ENCODE results near the gene GPR150. TPM values are rescaled to one million over a fixed set of nuclear protein-coding genes. Genes with fewer than 3 reads are reported as not detected.
A peak's percentile ranks its signal among the peaks of the same experiment; 100 is the strongest.

Gene GPR150
- total and polyA plus RNA-seq, 10 of the 15 experiments (the other 5 are each of a cell fraction or from before 2014, with no cell fraction given) = 0.08 to 1.1 (median 0.37) TPM; not detected in 1

- TSS peak; percentile 78 for BruUV-seq (replicated peaks)
- Histone ChIP-seq H3K27me3 (replicated peaks in 1 of 2; ENCODE audit: control insufficient read depth in 2 of 2, insufficient read depth in 2 of 2, low read length in 1 of 2) (peaks cover 0 to 2% of the 10 kb centered on the region in 2 experiments; a peak in 1 of 4 replicates), H3K4me1 (ENCODE audit: control insufficient read depth, insufficient read depth, low read length) (peaks cover 19% of the 10 kb centered on the region), H3K79me2 (ENCODE audit: control insufficient read depth, insufficient read depth, low read length) (peaks cover 3% of the 10 kb centered on the region; the same call in 1 of the 2 replicates), H2AFZ (ENCODE audit: control insufficient read depth, low read depth, low read length) (no peak overlapping the region; the same call in 1 of the 2 replicates), H3K4me2 (ENCODE audit: control insufficient read depth, insufficient read depth) (peak overlapping the region; percentile 95; the same call in 1 of the 2 replicates), H3K4me3 (peak overlapping the region; percentile 62; the same call in 1 of the 2 replicates), H3K9ac (ENCODE audit: control insufficient read depth, insufficient read depth, low read length) (no peak overlapping the region), H3K9me3 (replicated peaks; ENCODE audit: control insufficient read depth, insufficient read depth, low read length) (no peaks in the 10 kb centered on the region), H3K27ac (ENCODE audit: control insufficient read depth, insufficient read depth) (no peak overlapping the region), H4K20me1 (ENCODE audit: control insufficient read depth, insufficient read depth) (no peaks in the 10 kb centered on the region), H3K36me3 (ENCODE audit: control insufficient read depth in 2 of 2, insufficient read depth in 2 of 2, low read length in 1 of 2) (no peaks in the 10 kb centered on the region)
- RAD21 ChIA-PET (ENCODE audit: unreplicated experiment) = interaction anchor here (0.9 to 1.9 kb wide), 4 partner anchors 20 to 219 kb away, joined by 3 to 7 read pairs (median 5); no protein-coding TSS in a partner anchor
- intact Hi-C loops (cut with micrococcal nuclease; ENCODE audit: unreplicated experiment) (no loop called here), in situ Hi-C loops (cut with MboI) (no loop called here)
- ATAC-seq = no peak
- POLR2A ChIA-PET = interaction anchor here (0.9 kb wide), 1 partner anchor 30 kb away, joined by 3 read pairs; no protein-coding TSS in a partner anchor
- WGBS (ENCODE audit: insufficient coverage, insufficient replicate concordance, low lambda C conversion rate, missing lambda C conversion rate) = 50% methylated on average over 8 of the region's 8 CpGs
- DNase-seq (ENCODE audit: low read depth, low spot score) = no peak
- SMC1A ChIA-PET (ENCODE audit: uncharacterized antibody, unreplicated experiment) = interaction anchor here (0.7 to 2.7 kb wide), 8 partner anchors 9 to 227 kb away, joined by 3 to 14 read pairs (median 4); partner anchors contain the start of gene RFESD
- CTCF ChIA-PET = interaction anchor here (0.9 to 3.0 kb wide), 7 partner anchors 9 to 227 kb away, joined by 3 to 14 read pairs (median 4); no protein-coding TSS in a partner anchor
- FAIRE-seq = no peak
- TF ChIP-seq SREBF1 (IDR thresholded peaks at IDR 0.05; ENCODE audit: low read length) (no peak), MEF2B (IDR thresholded peaks at IDR 0.05; ENCODE audit: partially characterized antibody, poor library complexity, severe bottlenecking) (peak; percentile 33), ZNF384 (IDR thresholded peaks at IDR 0.05; ENCODE audit: borderline replicate concordance, low read depth, low read length) (no peak), BMI1 (IDR thresholded peaks at IDR 0.05; ENCODE audit: borderline replicate concordance) (0 out of 2 replicates have a peak, but pooled peaks have one; percentile 32)
- TF ChIP-seq, protein P1, sequence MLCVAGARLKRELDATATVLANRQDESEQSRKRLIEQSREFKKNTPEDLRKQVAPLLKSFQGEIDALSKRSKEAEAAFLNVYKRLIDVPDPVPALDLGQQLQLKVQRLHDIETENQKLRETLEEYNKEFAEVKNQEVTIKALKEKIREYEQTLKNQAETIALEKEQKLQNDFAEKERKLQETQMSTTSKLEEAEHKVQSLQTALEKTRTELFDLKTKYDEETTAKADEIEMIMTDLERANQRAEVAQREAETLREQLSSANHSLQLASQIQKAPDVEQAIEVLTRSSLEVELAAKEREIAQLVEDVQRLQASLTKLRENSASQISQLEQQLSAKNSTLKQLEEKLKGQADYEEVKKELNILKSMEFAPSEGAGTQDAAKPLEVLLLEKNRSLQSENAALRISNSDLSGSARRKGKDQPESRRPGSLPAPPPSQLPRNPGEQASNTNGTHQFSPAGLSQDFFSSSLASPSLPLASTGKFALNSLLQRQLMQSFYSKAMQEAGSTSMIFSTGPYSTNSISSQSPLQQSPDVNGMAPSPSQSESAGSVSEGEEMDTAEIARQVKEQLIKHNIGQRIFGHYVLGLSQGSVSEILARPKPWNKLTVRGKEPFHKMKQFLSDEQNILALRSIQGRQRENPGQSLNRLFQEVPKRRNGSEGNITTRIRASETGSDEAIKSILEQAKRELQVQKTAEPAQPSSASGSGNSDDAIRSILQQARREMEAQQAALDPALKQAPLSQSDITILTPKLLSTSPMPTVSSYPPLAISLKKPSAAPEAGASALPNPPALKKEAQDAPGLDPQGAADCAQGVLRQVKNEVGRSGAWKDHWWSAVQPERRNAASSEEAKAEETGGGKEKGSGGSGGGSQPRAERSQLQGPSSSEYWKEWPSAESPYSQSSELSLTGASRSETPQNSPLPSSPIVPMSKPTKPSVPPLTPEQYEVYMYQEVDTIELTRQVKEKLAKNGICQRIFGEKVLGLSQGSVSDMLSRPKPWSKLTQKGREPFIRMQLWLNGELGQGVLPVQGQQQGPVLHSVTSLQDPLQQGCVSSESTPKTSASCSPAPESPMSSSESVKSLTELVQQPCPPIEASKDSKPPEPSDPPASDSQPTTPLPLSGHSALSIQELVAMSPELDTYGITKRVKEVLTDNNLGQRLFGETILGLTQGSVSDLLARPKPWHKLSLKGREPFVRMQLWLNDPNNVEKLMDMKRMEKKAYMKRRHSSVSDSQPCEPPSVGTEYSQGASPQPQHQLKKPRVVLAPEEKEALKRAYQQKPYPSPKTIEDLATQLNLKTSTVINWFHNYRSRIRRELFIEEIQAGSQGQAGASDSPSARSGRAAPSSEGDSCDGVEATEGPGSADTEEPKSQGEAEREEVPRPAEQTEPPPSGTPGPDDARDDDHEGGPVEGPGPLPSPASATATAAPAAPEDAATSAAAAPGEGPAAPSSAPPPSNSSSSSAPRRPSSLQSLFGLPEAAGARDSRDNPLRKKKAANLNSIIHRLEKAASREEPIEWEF (IDR thresholded peaks at IDR 0.05; ENCODE audit: insufficient replicate concordance, low read depth, low read length) = no peak
These were observed 2.1 kb downstream of the GPR150 start for GRCh38 chr5:95621839-95622629.

Data from GM12878 (cell line).